Smooth muscle cell (in vitro differentiated cells): ENCODE results near the gene TAL1. TPM values are rescaled to one million over a fixed set of nuclear protein-coding genes. Genes with fewer than 3 reads are reported as not detected.
"Not testable (repeated sequence)": the region's sequence is repeated elsewhere in the genome, so short reads cannot be mapped to it uniquely, and the experiment has no call there.

Experiments used
- DNase-seq: peaks from one replicate; lab custom pipeline; 2025; ENCODE audit not compliant: unreplicated experiment; lab: John Stamatoyannopoulos, UW
- H2AFZ ChIP-seq: fragments of 200-600 bp; sonication (generic); 2 replicates; pipeline ENCODE4 v1.6.0; 2016; ENCODE audit warnings: antibody characterized with exemption, low read depth, mild to moderate bottlenecking
- H3F3A ChIP-seq: fragments of 200-600 bp; sonication (generic); 2 replicates; pipeline ENCODE4 v1.6.0; 2017; ENCODE audit warnings: antibody characterized with exemption, low read depth
- H3K27ac ChIP-seq: fragments of 200-600 bp; sonication (generic); 2 replicates; pipeline ENCODE4 v1.5.1; 2016; ENCODE audit warnings: low read depth, mild to moderate bottlenecking
- H3K27me3 ChIP-seq: fragments of 200-600 bp; sonication (generic); 2 replicates; pipeline ENCODE4 v1.6.1; 2016; ENCODE audit warnings: low read depth, mild to moderate bottlenecking
- H3K36me3 ChIP-seq: fragments of 200-600 bp; sonication (generic); 2 replicates; pipeline ENCODE4 v1.5.1; 2016; ENCODE audit warnings: low read depth
- H3K4me1 ChIP-seq: fragments of 200-600 bp; sonication (generic); 2 replicates; pipeline ENCODE4 v1.5.1; 2016; ENCODE audit warnings: low read depth
- H3K4me2 ChIP-seq: fragments of 200-600 bp; sonication (generic); 2 replicates; pipeline ENCODE4 v1.6.0; 2016; ENCODE audit warnings: mild to moderate bottlenecking
- H3K4me3 ChIP-seq: fragments of 200-600 bp; sonication (generic); 2 replicates; pipeline ENCODE4 v1.5.1; 2016; ENCODE audit warnings: mild to moderate bottlenecking
- H3K79me2 ChIP-seq: fragments of 200-600 bp; sonication (generic); 2 replicates; pipeline ENCODE4 v1.6.0; 2016; ENCODE audit warnings: low read depth, mild to moderate bottlenecking
- H3K9ac ChIP-seq: fragments of 200-600 bp; sonication (generic); 2 replicates; pipeline ENCODE4 v1.6.0; 2016; ENCODE audit warnings: low read depth
- H3K9me3 ChIP-seq: fragments of 200-600 bp; sonication (generic); replicated peaks from 2 replicates; pipeline ENCODE4 v1.5.1; 2016; ENCODE audit warnings: low read depth
- H4K20me1 ChIP-seq: fragments of 200-600 bp; sonication (generic); 2 replicates; pipeline ENCODE4 v1.6.0; 2016; ENCODE audit warnings: low read depth
- WGBS: methylation state at CpG from one replicate; pipeline ENCODE4 v1.1.7; 2016; ENCODE audit warnings: low lambda C conversion rate; 5-methylcytosine and 5-hydroxymethylcytosine counted together
- polyA plus RNA-seq: library from polyadenylated mRNA; unstranded; fragments of >200 nt; fragmentation: Nextera tagmentation; extraction: Ambion mirVana; gene quantifications from 2 replicates; pipeline ENCODE4 v1.2.1, GENCODE V29; 2016
- total RNA-seq: library from RNA; depleted of rRNA; stranded (reverse); fragments of >200 nt; gene quantifications from 2 replicates; pipeline ENCODE4 v1.2.3, GENCODE V29; 2014
- TF ChIP-seq, protein P1 (sequence below): fragments of 200-600 bp; sonication (generic); IDR thresholded peaks from 2 replicates; pipeline ENCODE4 v1.5.1; 2017; ENCODE audit warnings: borderline replicate concordance, mild to moderate bottlenecking, antibody characterized with exemption; ENCODE audit not compliant: insufficient read depth, poor library complexity, severe bottlenecking

Gene TAL1
- total and polyA plus RNA-seq, 2 experiments from 2014 or later: not detected

DNA sequence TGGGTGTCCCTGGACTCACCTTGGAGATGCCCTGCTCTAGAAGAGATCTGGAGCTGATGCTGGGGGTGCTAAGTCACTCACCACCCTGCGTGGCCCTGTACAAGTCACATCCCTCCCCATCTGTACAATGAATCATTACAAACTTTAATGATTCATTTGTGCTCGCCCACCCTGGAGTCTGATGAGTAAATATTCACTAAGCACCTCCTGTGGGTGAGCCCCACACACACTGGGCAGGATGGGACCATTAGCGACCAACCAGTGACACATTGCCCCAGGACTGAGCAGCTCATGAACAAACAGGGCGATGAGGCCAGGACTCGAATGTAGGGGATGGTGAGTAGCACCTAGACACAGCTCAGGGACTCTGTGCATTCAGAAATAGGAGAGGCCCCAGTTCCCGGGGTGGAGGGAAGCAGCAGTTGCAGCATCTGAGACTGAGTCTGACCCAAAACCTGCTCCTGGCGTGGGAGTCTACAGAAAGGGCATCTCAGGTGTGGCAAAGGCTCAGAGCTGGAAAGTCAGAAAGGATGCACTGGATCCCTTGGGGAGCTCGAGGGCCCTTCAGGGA, 24.1 kb downstream of the TAL1 start:
- no peaks in the 10 kb centered on the region for H3F3A ChIP-seq
- H3K36me3 ChIP-seq: no peaks in the 10 kb centered on the region
- 68% methylated on average over 8 of the region's 8 CpGs for WGBS
- H3K4me2 ChIP-seq: no peak overlapping the region
- peaks cover 3% of the 10 kb centered on the region for H3K9me3 ChIP-seq
- H3K27me3 ChIP-seq: peaks cover 54% of the 10 kb centered on the region
- no peak overlapping the region for H3K27ac ChIP-seq
- no peak overlapping the region for H2AFZ ChIP-seq
- H3K79me2 ChIP-seq: no peaks in the 10 kb centered on the region
- H3K9ac ChIP-seq: no peak overlapping the region
- H4K20me1 ChIP-seq: no peaks in the 10 kb centered on the region
- no peaks in the 10 kb centered on the region for H3K4me1 ChIP-seq
- TF ChIP-seq, protein P1, sequence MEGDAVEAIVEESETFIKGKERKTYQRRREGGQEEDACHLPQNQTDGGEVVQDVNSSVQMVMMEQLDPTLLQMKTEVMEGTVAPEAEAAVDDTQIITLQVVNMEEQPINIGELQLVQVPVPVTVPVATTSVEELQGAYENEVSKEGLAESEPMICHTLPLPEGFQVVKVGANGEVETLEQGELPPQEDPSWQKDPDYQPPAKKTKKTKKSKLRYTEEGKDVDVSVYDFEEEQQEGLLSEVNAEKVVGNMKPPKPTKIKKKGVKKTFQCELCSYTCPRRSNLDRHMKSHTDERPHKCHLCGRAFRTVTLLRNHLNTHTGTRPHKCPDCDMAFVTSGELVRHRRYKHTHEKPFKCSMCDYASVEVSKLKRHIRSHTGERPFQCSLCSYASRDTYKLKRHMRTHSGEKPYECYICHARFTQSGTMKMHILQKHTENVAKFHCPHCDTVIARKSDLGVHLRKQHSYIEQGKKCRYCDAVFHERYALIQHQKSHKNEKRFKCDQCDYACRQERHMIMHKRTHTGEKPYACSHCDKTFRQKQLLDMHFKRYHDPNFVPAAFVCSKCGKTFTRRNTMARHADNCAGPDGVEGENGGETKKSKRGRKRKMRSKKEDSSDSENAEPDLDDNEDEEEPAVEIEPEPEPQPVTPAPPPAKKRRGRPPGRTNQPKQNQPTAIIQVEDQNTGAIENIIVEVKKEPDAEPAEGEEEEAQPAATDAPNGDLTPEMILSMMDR: no peak
- no peak overlapping the region for H3K4me3 ChIP-seq
- DNase-seq: no peak

DNA sequence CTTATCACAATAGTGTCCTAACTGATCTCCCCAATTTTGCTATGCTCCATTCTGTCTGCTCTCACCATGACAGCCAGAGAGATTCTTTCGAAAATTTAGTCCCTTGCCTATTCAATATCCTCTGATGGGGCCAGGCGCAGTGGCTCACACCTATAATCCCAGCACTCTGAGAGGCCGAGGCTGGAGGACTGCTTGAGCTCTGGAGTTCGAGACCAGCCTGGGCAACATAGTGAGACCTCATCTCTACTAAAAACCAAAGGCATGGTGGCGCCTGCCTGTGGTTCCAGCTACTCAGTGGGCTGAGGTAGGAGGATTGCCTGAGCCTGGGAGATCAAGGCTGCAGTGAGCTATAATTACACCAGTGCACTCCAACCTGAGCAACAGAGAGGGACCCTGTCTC, 26.1 kb downstream of the TAL1 start:
- no peaks in the 10 kb centered on the region for H4K20me1 ChIP-seq
- H3K27ac ChIP-seq: no peak overlapping the region
- H3K4me1 ChIP-seq: no peaks in the 10 kb centered on the region
- peaks cover 4% of the 10 kb centered on the region for H3K9me3 ChIP-seq
- H3K4me3 ChIP-seq: no peak overlapping the region
- no peak for DNase-seq
- H2AFZ ChIP-seq: no peak overlapping the region
- no peak overlapping the region for H3K9ac ChIP-seq
- peaks cover 54% of the 10 kb centered on the region for H3K27me3 ChIP-seq
- 90% methylated on average over 5 of the region's 5 CpGs for WGBS
- no peaks in the 10 kb centered on the region for H3K79me2 ChIP-seq
- H3F3A ChIP-seq: no peaks in the 10 kb centered on the region
- TF ChIP-seq, protein P1: no peak
- H3K4me2 ChIP-seq: no peak overlapping the region
- no peaks in the 10 kb centered on the region for H3K36me3 ChIP-seq

DNA sequence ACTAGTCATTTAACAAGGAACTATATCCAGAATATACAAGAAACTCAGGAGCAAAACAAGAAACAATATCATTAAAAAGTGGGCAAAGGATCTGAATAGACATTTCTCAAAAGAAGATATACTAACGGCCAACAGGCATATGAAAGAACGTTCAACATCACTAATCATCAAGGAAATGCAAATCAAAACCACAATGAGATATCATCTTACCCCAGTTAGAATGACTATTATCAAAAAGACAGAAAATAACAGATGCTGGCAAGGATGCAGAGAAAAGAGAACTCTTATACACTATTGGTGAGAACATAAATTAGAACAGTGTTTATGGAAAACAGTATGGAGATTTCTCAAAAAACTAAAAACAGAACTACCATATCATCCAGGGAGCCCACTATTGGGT, 28.5 kb downstream of the TAL1 start:
- not testable (repeated sequence) for H3K4me3 ChIP-seq, H3K79me2 ChIP-seq, DNase-seq, H3F3A ChIP-seq, H3K4me2 ChIP-seq, H3K9ac ChIP-seq, H4K20me1 ChIP-seq, H3K9me3 ChIP-seq, H3K36me3 ChIP-seq, H3K27ac ChIP-seq, H2AFZ ChIP-seq, H3K4me1 ChIP-seq
- WGBS: 80% methylated on average over 2 of the region's 2 CpGs
- peaks cover 50% of the 10 kb centered on the region for H3K27me3 ChIP-seq

DNA sequence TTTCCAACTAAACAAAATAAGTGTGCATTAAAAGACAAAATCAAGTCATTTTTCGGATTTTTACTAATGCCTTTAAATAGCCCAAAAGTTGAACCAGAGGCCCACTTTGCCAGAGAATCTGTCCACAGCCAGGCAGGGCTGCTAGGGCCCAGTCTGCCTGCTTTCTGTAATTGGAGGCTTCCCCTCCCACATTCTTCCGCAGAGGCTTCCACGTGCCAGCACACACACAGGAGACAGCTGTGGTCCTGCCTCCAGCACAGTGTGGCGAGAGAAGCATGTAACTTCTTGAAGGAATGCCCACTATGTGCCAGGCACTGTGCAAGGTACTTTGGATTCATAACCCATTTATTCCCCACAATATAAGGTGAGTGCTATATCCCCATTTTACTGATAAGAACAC, 30.8 kb downstream of the TAL1 start:
- TF ChIP-seq, protein P1: no peak
- WGBS: 10% methylated on average over 4 of the region's 4 CpGs
- H3K4me1 ChIP-seq: no peaks in the 10 kb centered on the region
- no peak overlapping the region for H3K4me3 ChIP-seq
- no peaks in the 10 kb centered on the region for H3K79me2 ChIP-seq
- no peak overlapping the region for H3K9ac ChIP-seq
- H3F3A ChIP-seq: no peaks in the 10 kb centered on the region
- no peak overlapping the region for H3K4me2 ChIP-seq
- H3K9me3 ChIP-seq: peaks cover 4% of the 10 kb centered on the region
- H3K36me3 ChIP-seq: no peaks in the 10 kb centered on the region
- DNase-seq: no peak
- H3K27ac ChIP-seq: no peak overlapping the region
- peaks cover 47% of the 10 kb centered on the region for H3K27me3 ChIP-seq
- H2AFZ ChIP-seq: no peak overlapping the region
- H4K20me1 ChIP-seq: no peaks in the 10 kb centered on the region
